Measurements from ENCODE around the gene ARL3. TPM values are rescaled to one million over a fixed set of nuclear protein-coding genes. Genes with fewer than 3 reads are reported as not detected.

Gene ARL3
- total and polyA plus RNA-seq, 10 donors: 2.2 to 5.1 (median 4.0) TPM

- Histone ChIP-seq H3K4me1 (peaks cover 66 to 98% (median 90%) of the 10 kb centered on the region in 6 donors), H3K4me3 (peak overlapping the region in 6 of 8 donors; percentile 17 to 98 (median 86)), H3K27ac (peak overlapping the region; percentile 42 to 100 (median 98)), H3K36me3 (peaks cover 0 to 60% (median 15%) of the 10 kb centered on the region in 6 donors), H3K27me3 (replicated peaks in 1 of 7) (no peaks in the 10 kb centered on the region), H3K9me3 (no peaks in the 10 kb centered on the region)
- DNase-seq: peak; percentile 74
- intact Hi-C loops (cut with DNase I; ENCODE audit: low total_unique reads): no loop called here
- TF ChIP-seq, protein P1, sequence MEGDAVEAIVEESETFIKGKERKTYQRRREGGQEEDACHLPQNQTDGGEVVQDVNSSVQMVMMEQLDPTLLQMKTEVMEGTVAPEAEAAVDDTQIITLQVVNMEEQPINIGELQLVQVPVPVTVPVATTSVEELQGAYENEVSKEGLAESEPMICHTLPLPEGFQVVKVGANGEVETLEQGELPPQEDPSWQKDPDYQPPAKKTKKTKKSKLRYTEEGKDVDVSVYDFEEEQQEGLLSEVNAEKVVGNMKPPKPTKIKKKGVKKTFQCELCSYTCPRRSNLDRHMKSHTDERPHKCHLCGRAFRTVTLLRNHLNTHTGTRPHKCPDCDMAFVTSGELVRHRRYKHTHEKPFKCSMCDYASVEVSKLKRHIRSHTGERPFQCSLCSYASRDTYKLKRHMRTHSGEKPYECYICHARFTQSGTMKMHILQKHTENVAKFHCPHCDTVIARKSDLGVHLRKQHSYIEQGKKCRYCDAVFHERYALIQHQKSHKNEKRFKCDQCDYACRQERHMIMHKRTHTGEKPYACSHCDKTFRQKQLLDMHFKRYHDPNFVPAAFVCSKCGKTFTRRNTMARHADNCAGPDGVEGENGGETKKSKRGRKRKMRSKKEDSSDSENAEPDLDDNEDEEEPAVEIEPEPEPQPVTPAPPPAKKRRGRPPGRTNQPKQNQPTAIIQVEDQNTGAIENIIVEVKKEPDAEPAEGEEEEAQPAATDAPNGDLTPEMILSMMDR (IDR thresholded peaks at IDR 0.05 in 8 of 11, conservative IDR thresholded peaks at IDR 0.05 in 3 of 11): no peak
- TF ChIP-seq POLR2AphosphoS5 (IDR thresholded peaks at IDR 0.05) (peak in 1 of 3 donors; percentile 5), POLR2A (IDR thresholded peaks at IDR 0.05) (no peak)
- 61 to 68% (median 62%) methylated on average over 10 to 12 of the region's 12 CpGs for WGBS, 5 donors
Measured at GRCh38 chr10:102649797-102650654, 64.2 kb downstream of the ARL3 start.

DNA sequence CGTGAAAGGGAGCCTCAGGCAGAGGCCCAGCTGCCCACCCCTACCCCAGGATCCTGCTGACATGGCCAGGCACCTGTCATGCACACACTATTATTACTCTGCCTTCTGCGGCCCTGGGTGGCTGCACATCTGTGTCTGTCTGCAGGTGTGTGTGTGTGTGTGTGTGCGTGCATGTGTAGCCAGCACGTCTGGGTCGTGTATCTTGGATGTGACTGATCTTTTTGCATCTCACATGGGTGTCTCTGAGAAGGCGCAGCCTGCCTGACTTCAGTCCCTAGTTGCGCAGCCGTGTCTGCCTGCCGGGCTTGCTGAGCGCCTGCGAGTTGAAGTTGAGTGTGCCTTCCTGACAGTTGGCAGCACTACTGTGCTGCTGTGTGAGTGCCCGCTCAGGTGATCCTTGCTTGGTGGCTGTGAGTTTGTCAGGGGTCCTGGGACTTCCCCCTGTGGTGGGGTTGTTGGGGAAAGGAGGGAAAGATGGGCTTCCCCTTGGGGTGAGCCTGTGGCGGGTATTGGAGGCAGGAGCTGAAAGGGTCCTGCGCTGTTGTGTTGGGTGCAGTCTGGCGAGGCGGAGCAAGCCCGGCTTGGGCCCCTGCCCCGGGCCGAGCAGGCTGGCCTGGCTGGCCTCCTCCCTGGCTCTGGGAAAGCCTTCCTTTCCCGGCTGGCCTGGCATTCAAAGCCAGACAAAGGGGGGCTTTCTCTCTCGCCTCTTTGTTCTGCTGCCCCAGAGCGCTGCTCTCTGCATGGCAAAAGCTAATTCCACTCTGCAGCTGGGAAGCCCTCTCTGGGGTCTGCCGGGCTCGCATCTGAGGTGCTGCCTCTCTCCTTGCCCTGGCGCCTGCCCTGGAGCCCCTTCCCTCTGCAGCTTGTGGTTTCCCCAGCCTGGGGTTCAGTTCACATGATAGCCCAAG is 65.1 kb downstream of the ARL3 start:
- H3K27me3 ChIP-seq (replicated peaks in 1 of 7): no peaks in the 10 kb centered on the region
- 23 to 30% (median 25%) methylated on average over 19 to 25 of the region's 25 CpGs for WGBS, 5 donors
- DNase-seq: peak; percentile 85
- intact Hi-C loops (cut with DNase I; ENCODE audit: low total_unique reads): no loop called here
- H3K36me3 ChIP-seq: peaks cover 0 to 52% (median 7%) of the 10 kb centered on the region in 6 donors
- H3K4me1 ChIP-seq: peaks cover 66 to 97% (median 82%) of the 10 kb centered on the region in 6 donors
- H3K27ac ChIP-seq: peak overlapping the region; percentile 42 to 100 (median 98)
- TF ChIP-seq, protein P1 (IDR thresholded peaks at IDR 0.05 in 8 of 11, conservative IDR thresholded peaks at IDR 0.05 in 3 of 11): no peak
- TF ChIP-seq POLR2AphosphoS5 (IDR thresholded peaks at IDR 0.05) (peak; percentile 23 to 52 (median 36)), POLR2A (IDR thresholded peaks at IDR 0.05) (no peak)
- peak overlapping the region in 6 of 8 donors; percentile 17 to 98 (median 90) for H3K4me3 ChIP-seq
- no peaks in the 10 kb centered on the region for H3K9me3 ChIP-seq

DNA sequence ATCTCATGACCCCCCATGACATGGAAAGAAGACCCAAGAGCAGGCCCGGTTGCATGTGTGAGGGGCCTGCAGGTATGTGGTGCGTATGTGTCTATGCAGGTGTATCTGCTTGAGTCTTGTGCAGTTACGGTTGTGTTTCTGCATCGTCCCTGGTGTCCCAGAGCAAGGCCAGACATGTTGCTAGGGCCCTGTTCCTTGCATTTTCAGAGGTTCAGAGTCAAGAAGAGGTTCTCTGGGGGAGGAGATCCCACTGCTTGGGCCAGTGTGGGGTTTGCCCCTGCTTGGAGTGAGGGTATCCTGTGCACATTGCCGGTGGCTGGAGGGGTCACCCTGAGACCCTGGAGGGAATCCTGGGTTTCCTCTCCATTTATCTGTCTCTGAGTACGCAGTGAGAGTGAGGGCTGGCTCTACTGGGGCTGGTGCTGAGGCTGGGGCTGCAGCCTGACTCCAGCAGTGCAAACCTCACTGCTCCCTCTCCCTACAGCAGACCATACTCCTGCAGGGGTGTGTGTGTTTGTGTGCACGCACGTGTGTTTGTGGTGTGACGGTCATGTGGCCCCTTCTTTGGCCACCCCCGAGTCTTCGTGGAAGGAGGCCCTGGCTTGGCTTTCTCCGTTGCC is 65.8 kb downstream of the ARL3 start:
- intact Hi-C loops (cut with DNase I; ENCODE audit: low total_unique reads): no loop called here
- H3K36me3 ChIP-seq: peaks cover 0 to 44% (median 4%) of the 10 kb centered on the region in 6 donors
- no peaks in the 10 kb centered on the region for H3K27me3 ChIP-seq (replicated peaks in 1 of 7)
- peak overlapping the region in 7 of 8 donors; percentile 58 to 100 (median 99) for H3K27ac ChIP-seq
- H3K4me1 ChIP-seq: peaks cover 66 to 89% (median 76%) of the 10 kb centered on the region in 6 donors
- no peak for DNase-seq
- WGBS, 5 donors: 41 to 66% (median 45%) methylated on average over 4 to 12 of the region's 12 CpGs
- H3K4me3 ChIP-seq: peak overlapping the region in 7 of 8 donors; percentile 9 to 98 (median 88)
- no peaks in the 10 kb centered on the region for H3K9me3 ChIP-seq
- TF ChIP-seq, protein P1 (IDR thresholded peaks at IDR 0.05 in 8 of 11, conservative IDR thresholded peaks at IDR 0.05 in 3 of 11): no peak
- TF ChIP-seq POLR2A (IDR thresholded peaks at IDR 0.05) (no peak), POLR2AphosphoS5 (IDR thresholded peaks at IDR 0.05) (no peak)
